Endothelial cell of umbilical vein (primary cell): ENCODE results near the gene IFNB1. TPM values are rescaled to one million over a fixed set of nuclear protein-coding genes. Genes with fewer than 3 reads are reported as not detected.

Experiments used
- BruUV-seq: library from RNA; stranded (reverse); fragments of 400-500 nt; replicated peaks from 2 replicates; lab custom pipeline; 2021; lab: Mats Ljungman, UMichigan
- CTCF ChIA-PET: fragments of 300-600, 350-600 bp; sonication (Branson Sonifier 250); formaldehyde crosslinking; loops from one replicate; lab custom pipeline; 2021; ENCODE audit warnings: antibody characterized with exemption, inconsistent platforms; lab: Charles Lee
- POLR2A ChIA-PET: fragments of 300-600, 350-600 bp; sonication (Branson Sonifier 250); formaldehyde crosslinking; loops from one replicate; lab custom pipeline; 2021; ENCODE audit warnings: antibody characterized with exemption, inconsistent platforms; lab: Charles Lee
- DNase-seq: peaks from one replicate; pipeline ENCODE4 v3.0.0-alpha.2; 2011; ENCODE audit warnings: low read depth, low spot score
- FAIRE-seq: peaks from 2 replicates; lab custom pipeline; 2011; peaks lifted over from hg19 to GRCh38; lab: Jason Lieb, UNC
- H2AFZ ChIP-seq: 2 replicates; pipeline ENCODE4 v1.6.0; 2012; ENCODE audit warnings: low read depth, low read length, control low read depth, inconsistent platforms
- H3K27ac ChIP-seq: 2 replicates; pipeline ENCODE4 v1.5.1; 2011; ENCODE audit warnings: low read depth, mild to moderate bottlenecking, control low read depth, low read length, moderate library complexity; ENCODE audit not compliant: insufficient read depth
- H3K27me3 ChIP-seq, 2 experiments: 2 replicates each; pipeline versions ENCODE4 v1.6.0 to v1.6.1; 2011; ENCODE audit warnings: low read length in 2 of 2, mixed read lengths in 1 of 2; ENCODE audit not compliant: control insufficient read depth in 2 of 2, insufficient read depth in 2 of 2
- H3K36me3 ChIP-seq, 2 experiments: 2 replicates in 1 of 2; 3 replicates in 1 of 2; pipeline ENCODE4 v1.5.1; 2011; ENCODE audit warnings: low read length in 2 of 2, mild to moderate bottlenecking in 1 of 2, moderate library complexity in 1 of 2; ENCODE audit not compliant: control insufficient read depth in 2 of 2, insufficient read depth in 2 of 2; ENCODE audit errors: extremely low read depth in 1 of 2
- H3K4me1 ChIP-seq: 3 replicates; pipeline ENCODE4 v1.5.1; 2011; ENCODE audit warnings: mild to moderate bottlenecking, low read length; ENCODE audit not compliant: control insufficient read depth, insufficient read depth; ENCODE audit errors: extremely low read depth
- H3K4me2 ChIP-seq: 2 replicates; pipeline ENCODE4 v1.6.1; 2011; ENCODE audit warnings: low read length, control low read depth, mixed read lengths; ENCODE audit not compliant: insufficient read depth
- H3K4me3 ChIP-seq, 3 experiments: fragments of 200-600 bp in 1 of 3; sonication (generic), shearing (Covaris generic) in 1 of 3; replicated peaks in 1 of 3; 2 replicates each; pipeline ENCODE4 v1.5.1; 2011 to 2016; ENCODE audit warnings: control low read depth in 3 of 3, low read length in 3 of 3, mild to moderate bottlenecking in 2 of 3, inconsistent platforms in 1 of 3, low read depth in 1 of 3, moderate library complexity in 1 of 3; ENCODE audit not compliant: insufficient read depth in 1 of 3
- H3K79me2 ChIP-seq: 2 replicates; pipeline ENCODE4 v1.6.0; 2012; ENCODE audit warnings: low read length, inconsistent platforms; ENCODE audit not compliant: control insufficient read depth, insufficient read depth
- H3K9ac ChIP-seq: replicated peaks from 2 replicates; pipeline ENCODE3; 2011; ENCODE audit warnings: low read length, control low read depth; ENCODE audit not compliant: insufficient read depth; ENCODE audit errors: extremely low read depth
- H3K9me1 ChIP-seq: replicated peaks from 3 replicates; pipeline ENCODE4 v1.6.0; 2011; ENCODE audit warnings: mild to moderate bottlenecking, low read length; ENCODE audit not compliant: control insufficient read depth, insufficient read depth; ENCODE audit errors: extremely low read depth
- H3K9me3 ChIP-seq: replicated peaks from 2 replicates; pipeline ENCODE4 v1.5.1; 2012; ENCODE audit warnings: low read length, inconsistent platforms; ENCODE audit not compliant: control insufficient read depth, insufficient read depth
- H4K20me1 ChIP-seq: replicated peaks from 2 replicates; pipeline ENCODE3; 2011; ENCODE audit warnings: mild to moderate bottlenecking, low read length; ENCODE audit not compliant: control insufficient read depth, insufficient read depth; ENCODE audit errors: extremely low read depth
- EZH2 ChIP-seq: IDR thresholded peaks from 2 replicates; pipeline ENCODE4 v1.6.1; 2012; ENCODE audit warnings: borderline replicate concordance, low read depth, mild to moderate bottlenecking, moderate library complexity, low read length, inconsistent platforms; ENCODE audit not compliant: severe bottlenecking
- FOS ChIP-seq: IDR thresholded peaks from 2 replicates; pipeline ENCODE4 v1.6.1; 2011; ENCODE audit warnings: mild to moderate bottlenecking, low read length, moderate library complexity, borderline replicate concordance; ENCODE audit not compliant: insufficient read depth
- GATA2 ChIP-seq: IDR thresholded peaks from 2 replicates; pipeline ENCODE4 v1.7.0; 2011; ENCODE audit warnings: low read depth, mild to moderate bottlenecking, moderate library complexity, mixed read lengths, low read length; ENCODE audit not compliant: insufficient read length, insufficient read depth
- JUN ChIP-seq: IDR thresholded peaks from 2 replicates; pipeline ENCODE4 v1.6.1; 2011; ENCODE audit warnings: borderline replicate concordance, low read depth; ENCODE audit not compliant: insufficient read length, insufficient read depth
- MYC ChIP-seq: IDR thresholded peaks from one replicate; pipeline ENCODE4 v1.6.1; 2011; ENCODE audit warnings: mild to moderate bottlenecking, low read depth, low read length
- POLR2A ChIP-seq: IDR thresholded peaks from 2 replicates; pipeline ENCODE4 v1.6.1; 2012; ENCODE audit warnings: low read depth, mild to moderate bottlenecking, control low read depth, low read length
- POLR2AphosphoS5 ChIP-seq: IDR thresholded peaks from 2 replicates; pipeline ENCODE4 v1.6.1; 2012; ENCODE audit warnings: low read depth, mild to moderate bottlenecking, control low read depth, low read length, moderate library complexity; ENCODE audit not compliant: insufficient read depth
- dilution Hi-C: fragments of 300-500 bp; cut with MboI; formaldehyde crosslinking; loops from one replicate; pipeline ENCODE4 v1.15.0; 2019; ENCODE audit warnings: low sequenced_read_pairs; ENCODE audit not compliant: extremely low pct_ligation_motif_present
- intact Hi-C: fragments of 100-400 bp; cut with micrococcal nuclease; formaldehyde crosslinking; loops from one replicate; pipeline ENCODE4 v1.10.0; 2022
- polyA plus RNA-seq, 4 experiments: library from polyadenylated mRNA; depleted of rRNA in 3 of 4; stranded (reverse) in 3 of 4; unstranded in 1 of 4; fragments of >200 nt; gene quantifications; 2 replicates each; pipeline versions ENCODE4 v1.2.1 to v1.2.3, GENCODE V29; 2011 to 2012; ENCODE audit warnings: missing spikeins in 1 of 4
- total RNA-seq: library from RNA; stranded (reverse); gene quantifications from 2 replicates; pipeline ENCODE4 v1.2.3, GENCODE V29; 2021
- TF ChIP-seq, protein P1 (sequence below), 2 donors: IDR thresholded peaks; 1 replicate in 1 of 2; 2 replicates in 1 of 2; pipeline ENCODE4 v1.5.1; 2011; ENCODE audit warnings: low read length in 2 of 2, mild to moderate bottlenecking in 2 of 2, moderate library complexity in 2 of 2, control low read depth in 1 of 2, inconsistent platforms in 1 of 2, low read depth in 1 of 2; ENCODE audit not compliant: insufficient read depth in 1 of 2; ENCODE audit errors: extremely low read depth in 1 of 2
- TF ChIP-seq, protein P2 (sequence below): IDR thresholded peaks from 2 replicates; pipeline ENCODE4 v1.6.1; 2011; ENCODE audit not compliant: insufficient read depth, insufficient read length

Gene IFNB1
- total and polyA plus RNA-seq, 2 donors (not counting 3 experiments of a cell fraction or from before 2014, with no cell fraction given), result not detected

DNA sequence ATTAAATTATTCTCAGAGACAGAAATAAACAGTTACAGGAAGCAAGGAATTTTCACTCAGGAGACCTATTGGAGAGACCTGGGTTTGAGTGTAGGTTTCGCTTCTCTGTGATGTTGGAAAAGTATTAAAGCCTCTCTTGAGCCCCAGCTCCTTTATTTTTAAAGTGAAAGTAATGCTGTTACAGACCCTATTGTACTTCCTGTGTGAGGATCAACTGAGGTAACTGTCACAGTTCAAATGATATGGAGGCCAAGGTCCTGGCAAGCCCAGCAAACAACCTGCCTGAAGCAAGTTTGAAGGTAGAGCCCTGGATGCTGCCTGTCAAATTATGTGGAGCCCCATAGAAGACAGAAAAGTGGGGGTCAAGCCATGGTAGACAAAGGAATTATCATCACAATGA, 38.4 kb downstream of the IFNB1 start:
- no peak overlapping the region for H3K9ac ChIP-seq
- no peaks in the 10 kb centered on the region for H3K9me3 ChIP-seq
- H3K27me3 ChIP-seq, result no peaks in the 10 kb centered on the region
- H3K79me2 ChIP-seq, result no peaks in the 10 kb centered on the region
- DNase-seq (no peak), FAIRE-seq (no peak)
- intact Hi-C loops, result no loop called here
- H3K9me1 ChIP-seq, result no peaks in the 10 kb centered on the region
- BruUV-seq, result no TSS peak
- CTCF ChIA-PET, result no interaction called here
- no peak overlapping the region for H3K4me2 ChIP-seq
- TF ChIP-seq POLR2A, result no peak
- TF ChIP-seq, protein P1, sequence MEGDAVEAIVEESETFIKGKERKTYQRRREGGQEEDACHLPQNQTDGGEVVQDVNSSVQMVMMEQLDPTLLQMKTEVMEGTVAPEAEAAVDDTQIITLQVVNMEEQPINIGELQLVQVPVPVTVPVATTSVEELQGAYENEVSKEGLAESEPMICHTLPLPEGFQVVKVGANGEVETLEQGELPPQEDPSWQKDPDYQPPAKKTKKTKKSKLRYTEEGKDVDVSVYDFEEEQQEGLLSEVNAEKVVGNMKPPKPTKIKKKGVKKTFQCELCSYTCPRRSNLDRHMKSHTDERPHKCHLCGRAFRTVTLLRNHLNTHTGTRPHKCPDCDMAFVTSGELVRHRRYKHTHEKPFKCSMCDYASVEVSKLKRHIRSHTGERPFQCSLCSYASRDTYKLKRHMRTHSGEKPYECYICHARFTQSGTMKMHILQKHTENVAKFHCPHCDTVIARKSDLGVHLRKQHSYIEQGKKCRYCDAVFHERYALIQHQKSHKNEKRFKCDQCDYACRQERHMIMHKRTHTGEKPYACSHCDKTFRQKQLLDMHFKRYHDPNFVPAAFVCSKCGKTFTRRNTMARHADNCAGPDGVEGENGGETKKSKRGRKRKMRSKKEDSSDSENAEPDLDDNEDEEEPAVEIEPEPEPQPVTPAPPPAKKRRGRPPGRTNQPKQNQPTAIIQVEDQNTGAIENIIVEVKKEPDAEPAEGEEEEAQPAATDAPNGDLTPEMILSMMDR (IDR thresholded peaks at IDR 0.05; ENCODE audit: extremely low read depth in 1 of 2, insufficient read depth in 1 of 2, low read depth in 1 of 2, low read length in 2 of 2), result no peak
- no peak for TF ChIP-seq GATA2
- dilution Hi-C loops, result no loop called here
- POLR2A ChIA-PET, result no interaction called here
- H3K36me3 ChIP-seq, result no peaks in the 10 kb centered on the region
- no peak overlapping the region for H2AFZ ChIP-seq
- no peaks in the 10 kb centered on the region for H3K4me1 ChIP-seq
- H3K27ac ChIP-seq, result no peak overlapping the region
- H3K4me3 ChIP-seq, result no peak overlapping the region
- H4K20me1 ChIP-seq, result no peaks in the 10 kb centered on the region

DNA sequence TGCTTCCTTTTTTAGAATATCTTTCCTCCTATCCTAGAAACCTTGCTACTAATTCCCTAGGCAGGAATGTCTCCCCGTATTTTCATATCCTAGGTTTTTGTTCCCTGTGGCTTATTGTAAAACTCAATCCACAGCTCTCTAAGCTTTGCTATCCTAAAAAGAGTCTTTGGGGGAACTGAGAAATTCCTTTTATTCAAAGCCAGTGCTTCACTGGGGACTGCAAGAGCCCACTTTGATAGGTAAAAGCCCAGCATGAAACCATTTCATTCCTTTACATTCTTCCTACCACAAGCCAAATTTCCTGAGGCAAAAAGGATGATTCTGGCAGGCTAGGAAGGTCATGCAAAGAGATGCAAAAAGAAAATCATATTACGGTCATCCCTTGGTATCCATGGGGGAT, 40.5 kb downstream of the IFNB1 start:
- FAIRE-seq (no peak), DNase-seq (no peak)
- no peak overlapping the region for H3K27ac ChIP-seq
- intact Hi-C loops (no loop called here), dilution Hi-C loops (no loop called here)
- no peak overlapping the region for H3K9ac ChIP-seq
- no peak overlapping the region for H3K4me3 ChIP-seq
- no peaks in the 10 kb centered on the region for H3K79me2 ChIP-seq
- CTCF ChIA-PET, result interaction anchor here (0.8 kb wide), 1 partner anchor 13 kb away, joined by 3 read pairs; no protein-coding TSS in a partner anchor
- H2AFZ ChIP-seq, result no peak overlapping the region
- H3K27me3 ChIP-seq, result no peaks in the 10 kb centered on the region
- no peaks in the 10 kb centered on the region for H3K9me3 ChIP-seq
- no TSS peak for BruUV-seq
- H3K4me1 ChIP-seq, result no peaks in the 10 kb centered on the region
- TF ChIP-seq, protein P2, sequence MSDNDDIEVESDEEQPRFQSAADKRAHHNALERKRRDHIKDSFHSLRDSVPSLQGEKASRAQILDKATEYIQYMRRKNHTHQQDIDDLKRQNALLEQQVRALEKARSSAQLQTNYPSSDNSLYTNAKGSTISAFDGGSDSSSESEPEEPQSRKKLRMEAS, result no peak
- no peak for TF ChIP-seq JUN
- no peak for TF ChIP-seq MYC
- no peak for TF ChIP-seq POLR2AphosphoS5
- no peak for TF ChIP-seq GATA2
- no peak for TF ChIP-seq POLR2A
- TF ChIP-seq, protein P1 (IDR thresholded peaks at IDR 0.05; ENCODE audit: extremely low read depth in 1 of 2, insufficient read depth in 1 of 2, low read depth in 1 of 2, low read length in 2 of 2), result no peak
- TF ChIP-seq EZH2, result no peak
- no peak for TF ChIP-seq FOS
- POLR2A ChIA-PET, result no interaction called here
- H3K9me1 ChIP-seq, result no peaks in the 10 kb centered on the region
- H3K36me3 ChIP-seq, result no peaks in the 10 kb centered on the region
- no peaks in the 10 kb centered on the region for H4K20me1 ChIP-seq
- no peak overlapping the region for H3K4me2 ChIP-seq
